GM12873 (cell line): Measurements from ENCODE around the gene GSG1L.

ENCODE experiments used
- TF ChIP-seq, protein P1 (sequence below): IDR thresholded peaks from 2 replicates; pipeline ENCODE4 v1.5.1; 2012; ENCODE audit warnings: low read depth, mild to moderate bottlenecking, moderate library complexity, low read length, control low read depth; ENCODE audit not compliant: insufficient read depth; ENCODE audit errors: missing control alignments

Gene GSG1L

DNA sequence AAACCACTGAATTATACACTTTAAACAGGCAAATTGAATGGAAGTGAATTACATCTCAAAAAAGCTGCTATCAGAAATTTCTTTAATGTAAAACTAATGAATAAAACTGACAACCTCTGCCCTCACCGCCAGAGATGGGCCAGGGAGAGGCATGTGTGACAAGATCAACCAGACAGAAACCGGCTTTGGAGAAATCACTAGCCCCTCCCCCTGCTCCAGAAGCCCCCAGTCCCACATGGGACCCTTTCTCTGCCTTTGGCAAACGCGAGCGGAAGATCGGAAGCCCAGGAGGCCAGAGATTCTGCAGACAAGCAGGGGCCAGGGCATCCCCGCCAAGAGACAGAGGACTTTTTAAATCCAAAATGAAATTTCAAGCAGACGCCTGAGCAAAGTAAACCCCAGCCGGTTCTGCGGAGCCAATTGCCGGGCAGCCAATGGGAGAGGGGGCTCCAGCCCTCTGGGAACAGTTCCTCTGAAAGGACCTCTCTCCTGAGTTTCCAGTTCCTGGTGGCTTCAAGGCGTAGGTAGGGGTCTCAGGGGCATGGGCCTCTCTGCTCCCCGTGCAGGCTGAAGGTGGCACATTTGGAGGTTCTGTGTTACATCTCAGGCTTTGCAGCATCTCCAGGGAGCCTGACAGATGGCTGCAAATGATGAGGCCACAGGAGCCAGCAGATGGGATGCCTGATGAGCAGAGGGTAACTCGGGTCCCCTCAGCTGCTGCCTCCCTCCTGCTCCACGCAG lies 118.1 kb downstream of the GSG1L start:
- TF ChIP-seq, protein P1, sequence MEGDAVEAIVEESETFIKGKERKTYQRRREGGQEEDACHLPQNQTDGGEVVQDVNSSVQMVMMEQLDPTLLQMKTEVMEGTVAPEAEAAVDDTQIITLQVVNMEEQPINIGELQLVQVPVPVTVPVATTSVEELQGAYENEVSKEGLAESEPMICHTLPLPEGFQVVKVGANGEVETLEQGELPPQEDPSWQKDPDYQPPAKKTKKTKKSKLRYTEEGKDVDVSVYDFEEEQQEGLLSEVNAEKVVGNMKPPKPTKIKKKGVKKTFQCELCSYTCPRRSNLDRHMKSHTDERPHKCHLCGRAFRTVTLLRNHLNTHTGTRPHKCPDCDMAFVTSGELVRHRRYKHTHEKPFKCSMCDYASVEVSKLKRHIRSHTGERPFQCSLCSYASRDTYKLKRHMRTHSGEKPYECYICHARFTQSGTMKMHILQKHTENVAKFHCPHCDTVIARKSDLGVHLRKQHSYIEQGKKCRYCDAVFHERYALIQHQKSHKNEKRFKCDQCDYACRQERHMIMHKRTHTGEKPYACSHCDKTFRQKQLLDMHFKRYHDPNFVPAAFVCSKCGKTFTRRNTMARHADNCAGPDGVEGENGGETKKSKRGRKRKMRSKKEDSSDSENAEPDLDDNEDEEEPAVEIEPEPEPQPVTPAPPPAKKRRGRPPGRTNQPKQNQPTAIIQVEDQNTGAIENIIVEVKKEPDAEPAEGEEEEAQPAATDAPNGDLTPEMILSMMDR = no peak

DNA sequence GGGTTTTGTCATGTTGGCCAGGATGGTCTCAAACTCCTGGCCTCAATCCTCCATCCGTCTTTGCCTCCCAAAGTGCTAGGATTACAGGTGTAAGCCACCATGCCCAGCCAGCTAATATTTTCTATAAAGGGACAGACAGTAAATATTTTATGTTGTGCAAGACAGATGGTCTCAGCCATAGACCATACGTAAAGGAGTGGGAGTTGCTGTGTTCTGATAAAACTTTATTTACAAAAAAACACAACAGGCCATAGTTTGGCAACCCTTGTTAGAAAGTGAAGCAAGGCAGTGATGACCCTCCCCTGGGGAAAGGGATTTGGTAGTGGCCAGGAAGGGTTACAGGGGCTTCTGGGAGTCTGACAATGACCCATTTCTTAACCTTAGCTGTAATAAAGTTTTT lies 119.7 kb downstream of the GSG1L start:
- TF ChIP-seq, protein P1 = no peak

DNA sequence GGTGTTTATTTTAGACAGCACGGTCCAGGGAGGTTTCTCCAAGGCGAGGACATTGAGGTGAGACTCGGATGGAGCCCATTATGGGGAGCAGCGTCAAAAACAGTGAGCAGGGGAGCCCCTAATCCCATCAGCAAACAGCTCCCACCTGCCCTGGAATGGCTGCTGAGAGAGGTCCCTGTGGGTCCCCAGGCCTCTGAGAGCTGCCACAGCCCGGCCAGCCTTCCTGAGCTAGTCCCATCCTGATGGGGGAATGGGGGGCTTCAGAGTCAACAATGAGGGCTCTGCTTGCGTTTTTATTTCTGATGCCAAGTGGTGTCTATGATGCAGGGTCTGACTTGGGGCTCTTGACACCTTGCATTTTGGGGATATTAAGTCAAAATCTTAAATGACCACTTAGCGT lies 128.4 kb downstream of the GSG1L start:
- TF ChIP-seq, protein P1 = no peak

DNA sequence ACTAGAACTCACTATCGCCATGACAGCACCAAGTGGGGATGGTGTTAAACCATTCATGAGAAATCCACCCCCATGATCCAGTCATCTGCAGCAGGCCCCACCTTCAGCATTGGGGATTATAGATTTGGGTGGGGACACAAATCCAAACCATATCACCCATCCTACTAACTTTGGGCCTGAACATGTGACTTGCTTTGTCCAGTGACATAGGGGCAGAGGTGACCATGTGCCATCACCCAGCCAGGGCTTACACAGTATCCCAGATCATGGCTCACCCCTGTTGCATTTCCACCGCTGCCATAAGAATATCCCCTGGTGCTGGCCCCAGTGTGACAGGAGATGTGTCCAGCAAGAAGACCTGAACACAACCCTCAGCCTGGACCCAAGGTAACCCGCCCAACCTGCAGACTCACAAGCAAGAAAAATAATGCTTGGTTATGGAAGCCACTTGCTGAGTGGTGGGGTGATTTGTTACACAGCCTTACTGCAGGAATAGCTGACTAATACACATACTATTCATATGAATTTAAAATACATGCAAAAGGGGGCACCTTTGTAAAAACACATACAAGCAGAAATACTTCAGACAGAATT lies 130.9 kb downstream of the GSG1L start:
- TF ChIP-seq, protein P1 = no peak

DNA sequence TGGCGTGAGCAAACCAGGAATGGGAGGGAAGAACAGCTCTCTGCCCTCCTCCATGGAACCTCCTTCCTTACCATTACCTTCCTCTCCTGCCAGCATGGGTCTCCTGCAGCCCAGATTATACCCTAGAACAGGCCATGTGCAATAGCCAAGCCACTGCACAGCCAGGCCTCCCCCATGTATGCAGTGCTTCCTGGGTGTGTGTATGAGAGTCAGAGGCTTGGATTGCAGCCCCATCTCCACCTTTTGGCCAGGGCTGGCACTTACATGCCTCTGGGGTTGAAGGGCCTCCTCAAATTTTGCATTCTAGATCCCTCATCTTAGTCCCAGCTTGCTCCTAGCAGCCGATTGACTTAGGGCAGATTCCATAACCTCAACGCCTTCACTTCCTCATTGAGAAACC lies 133.7 kb downstream of the GSG1L start:
- TF ChIP-seq, protein P1 = no peak

DNA sequence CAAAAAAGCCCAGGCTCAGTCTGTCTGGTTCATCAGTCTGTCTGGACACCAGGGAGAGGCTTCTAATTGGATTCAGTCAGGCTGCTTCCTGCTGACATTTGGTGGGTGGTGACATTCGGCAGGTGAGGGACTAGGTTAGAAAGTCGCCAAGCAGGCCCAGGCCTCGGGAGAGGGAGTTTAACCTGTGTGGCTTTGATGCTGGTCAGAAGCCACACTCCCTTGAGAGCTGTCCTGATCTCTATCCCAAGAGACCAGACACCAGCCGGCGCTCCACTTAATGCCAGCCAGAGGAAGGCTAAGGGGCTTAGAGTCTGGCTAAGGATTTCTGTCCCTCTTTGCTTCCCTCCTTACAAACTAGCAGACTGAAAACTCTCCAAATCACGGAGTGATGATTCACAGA lies 135.0 kb downstream of the GSG1L start:
- TF ChIP-seq, protein P1 = no peak

DNA sequence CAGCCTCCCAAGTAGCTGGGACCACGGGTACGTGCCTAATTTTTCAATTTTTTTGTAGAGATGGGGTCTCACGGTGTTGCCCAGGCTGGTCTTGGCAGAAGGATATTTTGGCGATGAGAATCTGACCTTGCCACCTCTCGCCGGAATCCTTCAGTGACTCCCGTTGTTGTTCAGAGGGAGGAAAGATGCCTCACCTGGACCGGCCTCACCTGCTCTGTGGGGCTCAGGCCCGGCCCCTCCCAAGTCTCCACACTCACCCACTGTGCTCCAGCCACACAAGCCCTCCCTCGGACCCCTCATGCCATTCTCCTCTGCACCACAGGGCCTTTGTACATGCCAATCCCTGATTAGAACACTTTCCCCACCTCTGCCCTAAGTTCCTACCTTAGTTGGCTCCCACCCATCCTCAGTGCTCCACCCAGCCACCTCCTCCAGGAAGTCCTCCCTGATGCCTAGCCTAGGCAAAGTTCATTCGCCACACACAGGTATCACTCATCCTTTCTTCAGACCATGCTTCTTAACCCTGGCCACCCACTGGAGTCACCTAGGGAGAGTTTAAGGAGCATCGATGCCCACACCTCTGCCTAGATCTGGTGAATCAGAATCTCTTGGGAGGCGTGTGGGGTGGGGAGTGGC lies 136.1 kb downstream of the GSG1L start:
- TF ChIP-seq, protein P1 = no peak
